PC-3 (cell line): ENCODE data around the gene IL32. TPM values are rescaled to one million over a fixed set of nuclear protein-coding genes. Genes with fewer than 3 reads are reported as not detected.

ENCODE experiments used
- ATAC-seq: fragments of 200-7000 bp; cut with Tn5 transposase; 2 replicates; pipeline ENCODE4 v1.9.1; 2020; ENCODE audit warnings: mild to moderate bottlenecking, moderate library complexity
- BruUV-seq: library from RNA; stranded (reverse); fragments of 400-500 nt; replicated peaks from 2 replicates; lab custom pipeline; 2021; lab: Mats Ljungman, UMichigan
- CTCF ChIA-PET: fragments of 300-600 bp; sonication (Branson Sonifier 250); formaldehyde crosslinking; loops from one replicate; lab custom pipeline; 2022; ENCODE audit warnings: antibody characterized with exemption; lab: Charles Lee
- POLR2A ChIA-PET: fragments of 300-600 bp; sonication (Branson Sonifier 250); formaldehyde crosslinking; loops from one replicate; lab custom pipeline; 2022; ENCODE audit warnings: antibody characterized with exemption; ENCODE audit not compliant: unreplicated experiment; lab: Charles Lee
- DNase-seq: peaks from one replicate; pipeline ENCODE4 v3.0.0-alpha.2; 2015
- H2AFZ ChIP-seq: fragments of 300-600 bp; sonication (generic); 2 replicates; pipeline ENCODE4 v1.6.0; 2016; ENCODE audit warnings: antibody characterized with exemption, low read length
- H3F3A ChIP-seq: fragments of 300-600 bp; sonication (generic); one replicate; pipeline ENCODE4 v1.6.0; 2017; ENCODE audit warnings: antibody characterized with exemption, low read length, control low read depth, mild to moderate bottlenecking; ENCODE audit not compliant: unreplicated experiment
- H3K27ac ChIP-seq: fragments of 300-600 bp; sonication (generic); 2 replicates; pipeline ENCODE4 v1.5.1; 2016; ENCODE audit warnings: mild to moderate bottlenecking, low read length
- H3K27me3 ChIP-seq: fragments of 300-600 bp; sonication (generic); 2 replicates; pipeline ENCODE4 v1.6.1; 2016; ENCODE audit warnings: low read length, mixed read lengths
- H3K36me3 ChIP-seq: fragments of 300-600 bp; sonication (generic); 2 replicates; pipeline ENCODE4 v1.6.1; 2016; ENCODE audit warnings: low read depth, mixed run types, low read length, mixed read lengths
- H3K4me1 ChIP-seq: fragments of 300-600 bp; sonication (generic); 2 replicates; pipeline ENCODE4 v1.5.1; 2016; ENCODE audit warnings: low read length; ENCODE audit not compliant: insufficient read depth
- H3K4me2 ChIP-seq: fragments of 300-600 bp; sonication (generic); 2 replicates; pipeline ENCODE4 v1.6.0; 2016; ENCODE audit warnings: low read length
- H3K4me3 ChIP-seq: fragments of 300-600 bp; sonication (generic); 2 replicates; pipeline ENCODE4 v1.5.1; 2016; ENCODE audit warnings: mild to moderate bottlenecking, low read length, mixed read lengths
- H3K79me2 ChIP-seq: fragments of 300-600 bp; sonication (generic); 2 replicates; pipeline ENCODE4 v1.6.1; 2017; ENCODE audit warnings: low read length, mixed read lengths
- H3K9ac ChIP-seq: fragments of 300-600 bp; sonication (generic); 2 replicates; pipeline ENCODE4 v1.6.0; 2016; ENCODE audit warnings: mild to moderate bottlenecking, low read length
- H3K9me2 ChIP-seq: fragments of 300-600 bp; sonication (generic); replicated peaks from 2 replicates; pipeline ENCODE4 v1.6.1; 2016; ENCODE audit warnings: mixed run types, low read length, mixed read lengths
- H3K9me3 ChIP-seq: fragments of 300-600 bp; sonication (generic); 2 replicates; pipeline ENCODE4 v1.6.1; 2016; ENCODE audit warnings: low read length, mixed read lengths
- H4K20me1 ChIP-seq: fragments of 300-600 bp; sonication (generic); 2 replicates; pipeline ENCODE4 v1.6.1; 2016; ENCODE audit warnings: low read length, mixed read lengths
- EZH2 ChIP-seq: fragments of 300-600 bp; sonication (generic); IDR thresholded peaks from one replicate; pipeline ENCODE4 v1.6.1; 2017; ENCODE audit warnings: antibody characterized with exemption, mild to moderate bottlenecking, low read length; ENCODE audit not compliant: unreplicated experiment
- EZH2phosphoT487 ChIP-seq: fragments of 300-600 bp; sonication (generic); IDR thresholded peaks from 2 replicates; pipeline ENCODE4 v1.6.1; 2018; ENCODE audit warnings: mild to moderate bottlenecking, antibody characterized with exemption, low read length, borderline replicate concordance
- intact Hi-C: fragments of 100-400 bp; cut with micrococcal nuclease; formaldehyde crosslinking; loops from 2 replicates; pipeline ENCODE4 v1.9.0; 2023
- total RNA-seq: library from RNA; depleted of rRNA; stranded (reverse); fragments of >200 nt; gene quantifications from 2 replicates; pipeline ENCODE4 v1.2.3, GENCODE V29; 2014
- TF ChIP-seq, protein P1 (sequence below): fragments of 300-600 bp; sonication (generic); conservative IDR thresholded peaks from 2 replicates; pipeline ENCODE4 v1.5.1; 2017; ENCODE audit warnings: antibody characterized with exemption, low read depth, mild to moderate bottlenecking, low read length

Gene IL32
- total RNA-seq, 1 experiment from 2014 or later: 8.8 TPM

DNA sequence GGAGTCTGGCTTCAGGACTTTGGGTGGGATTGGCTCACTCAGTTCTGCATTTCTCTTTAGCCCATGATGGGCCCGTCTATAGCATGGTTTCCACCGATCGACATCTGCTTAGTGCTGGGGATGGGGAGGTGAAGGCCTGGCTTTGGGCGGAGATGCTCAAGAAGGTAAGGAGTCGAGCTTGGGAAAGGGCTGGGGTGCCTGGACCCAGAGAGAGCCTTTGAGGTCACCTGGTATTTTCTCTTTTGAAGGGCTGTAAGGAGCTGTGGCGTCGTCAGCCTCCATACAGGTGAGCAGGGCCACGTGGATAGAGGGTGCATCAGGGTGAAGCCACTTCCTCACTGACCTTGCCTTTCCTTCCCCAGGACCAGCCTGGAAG is 39.4 kb upstream of the IL32 start:
- H3K36me3 ChIP-seq: peaks cover 10% of the 10 kb centered on the region
- intact Hi-C loops: no loop called here
- peaks cover 25% of the 10 kb centered on the region for H3K4me1 ChIP-seq
- H3K4me3 ChIP-seq: no peak overlapping the region
- no peaks in the 10 kb centered on the region for H3K9me2 ChIP-seq
- H3K4me2 ChIP-seq: no peak overlapping the region
- no peaks in the 10 kb centered on the region for H4K20me1 ChIP-seq
- H3K27ac ChIP-seq: no peak overlapping the region
- DNase-seq (no peak), ATAC-seq (no peak)
- no peaks in the 10 kb centered on the region for H3F3A ChIP-seq
- POLR2A ChIA-PET: no interaction called here
- no peaks in the 10 kb centered on the region for H3K27me3 ChIP-seq
- CTCF ChIA-PET: no interaction called here
- H3K79me2 ChIP-seq: peaks cover 12% of the 10 kb centered on the region
- BruUV-seq: no TSS peak
- TF ChIP-seq, protein P1, sequence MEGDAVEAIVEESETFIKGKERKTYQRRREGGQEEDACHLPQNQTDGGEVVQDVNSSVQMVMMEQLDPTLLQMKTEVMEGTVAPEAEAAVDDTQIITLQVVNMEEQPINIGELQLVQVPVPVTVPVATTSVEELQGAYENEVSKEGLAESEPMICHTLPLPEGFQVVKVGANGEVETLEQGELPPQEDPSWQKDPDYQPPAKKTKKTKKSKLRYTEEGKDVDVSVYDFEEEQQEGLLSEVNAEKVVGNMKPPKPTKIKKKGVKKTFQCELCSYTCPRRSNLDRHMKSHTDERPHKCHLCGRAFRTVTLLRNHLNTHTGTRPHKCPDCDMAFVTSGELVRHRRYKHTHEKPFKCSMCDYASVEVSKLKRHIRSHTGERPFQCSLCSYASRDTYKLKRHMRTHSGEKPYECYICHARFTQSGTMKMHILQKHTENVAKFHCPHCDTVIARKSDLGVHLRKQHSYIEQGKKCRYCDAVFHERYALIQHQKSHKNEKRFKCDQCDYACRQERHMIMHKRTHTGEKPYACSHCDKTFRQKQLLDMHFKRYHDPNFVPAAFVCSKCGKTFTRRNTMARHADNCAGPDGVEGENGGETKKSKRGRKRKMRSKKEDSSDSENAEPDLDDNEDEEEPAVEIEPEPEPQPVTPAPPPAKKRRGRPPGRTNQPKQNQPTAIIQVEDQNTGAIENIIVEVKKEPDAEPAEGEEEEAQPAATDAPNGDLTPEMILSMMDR: no peak
- TF ChIP-seq EZH2: no peak
- TF ChIP-seq EZH2phosphoT487: no peak
- no peak overlapping the region for H3K9ac ChIP-seq
- H2AFZ ChIP-seq: no peak overlapping the region
- H3K9me3 ChIP-seq: no peaks in the 10 kb centered on the region

DNA sequence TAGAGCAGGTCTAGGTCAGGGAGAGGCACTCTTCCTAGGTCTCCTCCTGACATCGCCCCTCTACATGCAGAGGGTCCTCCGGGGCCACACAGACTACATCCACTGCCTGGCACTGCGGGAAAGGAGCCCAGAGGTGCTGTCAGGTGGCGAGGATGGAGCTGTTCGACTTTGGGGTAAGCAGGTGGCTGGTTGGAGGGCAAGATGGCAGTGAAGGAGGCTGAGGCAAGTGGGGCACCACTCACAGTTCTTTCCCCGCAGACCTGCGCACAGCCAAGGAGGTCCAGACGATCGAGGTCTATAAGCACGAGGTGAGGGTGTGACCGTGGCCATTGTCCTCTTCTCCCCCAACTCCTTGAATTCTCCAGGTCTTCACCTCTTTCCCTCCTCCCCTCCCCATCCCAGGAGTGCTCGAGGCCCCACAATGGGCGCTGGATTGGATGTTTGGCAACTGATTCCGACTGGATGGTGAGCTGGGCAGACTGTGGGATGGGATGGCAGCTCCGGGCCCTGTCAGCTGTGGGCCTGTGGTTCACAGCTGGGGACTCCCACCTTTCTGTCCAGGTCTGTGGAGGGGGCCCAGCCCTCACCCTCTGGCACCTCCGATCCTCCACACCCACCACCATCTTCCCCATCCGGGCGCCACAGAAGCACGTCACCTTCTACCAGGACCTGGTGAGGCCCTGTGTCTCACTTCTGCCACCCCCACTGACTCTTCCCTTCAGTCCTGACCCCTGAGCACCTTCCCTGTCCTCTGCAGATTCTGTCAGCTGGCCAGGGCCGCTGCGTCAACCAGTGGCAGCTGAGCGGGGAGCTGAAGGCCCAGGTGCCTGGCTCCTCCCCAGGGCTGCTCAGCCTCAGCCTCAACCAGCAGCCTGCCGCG is 38.6 kb upstream of the IL32 start:
- ATAC-seq (no peak), DNase-seq (no peak)
- intact Hi-C loops: no loop called here
- H3K27me3 ChIP-seq: no peaks in the 10 kb centered on the region
- peaks cover 3% of the 10 kb centered on the region for H3K79me2 ChIP-seq
- no peak for TF ChIP-seq EZH2phosphoT487
- H3K4me2 ChIP-seq: no peak overlapping the region
- H4K20me1 ChIP-seq: no peaks in the 10 kb centered on the region
- peaks cover 3% of the 10 kb centered on the region; the same call in 1 of the 2 replicates for H3K36me3 ChIP-seq
- H3F3A ChIP-seq: no peaks in the 10 kb centered on the region
- peaks cover 32% of the 10 kb centered on the region for H3K4me1 ChIP-seq
- POLR2A ChIA-PET: no interaction called here
- no peak overlapping the region for H2AFZ ChIP-seq
- H3K4me3 ChIP-seq: no peak overlapping the region
- no peaks in the 10 kb centered on the region for H3K9me3 ChIP-seq
- CTCF ChIA-PET: interaction anchor here (0.6 kb wide), 1 partner anchor 525 kb away, joined by 12 read pairs; no protein-coding TSS in a partner anchor
- BruUV-seq: no TSS peak
- H3K9ac ChIP-seq: no peak overlapping the region
- no peaks in the 10 kb centered on the region for H3K9me2 ChIP-seq
- H3K27ac ChIP-seq: no peak overlapping the region

GRCh38 chr16:3027489-3027795 is 38.0 kb upstream of the IL32 start:
- H3K4me2 ChIP-seq: peak overlapping the region; percentile 68
- CTCF ChIA-PET: interaction anchor here (0.6 to 1.2 kb wide), 3 partner anchors 23 to 526 kb away, joined by 3 to 14 read pairs (median 12); no protein-coding TSS in a partner anchor
- H4K20me1 ChIP-seq: no peaks in the 10 kb centered on the region

More at GRCh38 chr16:3027489-3027795, 38.0 kb upstream of the IL32 start:
- no peak overlapping the region for H3K27ac ChIP-seq
- H3K79me2 ChIP-seq: no peaks in the 10 kb centered on the region
- no peak overlapping the region for H3K4me3 ChIP-seq
- ATAC-seq (no peak), DNase-seq (no peak)
- no peak overlapping the region for H2AFZ ChIP-seq
- POLR2A ChIA-PET: interaction anchor here (1.2 kb wide), 1 partner anchor 7 kb away, joined by 11 read pairs; the partner anchor contains the start of gene TNFRSF12A
- no peak for TF ChIP-seq EZH2phosphoT487
- TF ChIP-seq, protein P1: no peak
- no peak for TF ChIP-seq EZH2
- no peak overlapping the region for H3K9ac ChIP-seq
- no peaks in the 10 kb centered on the region for H3F3A ChIP-seq
- no peaks in the 10 kb centered on the region for H3K9me2 ChIP-seq
- H3K4me1 ChIP-seq: peaks cover 34% of the 10 kb centered on the region
- BruUV-seq: no TSS peak
- intact Hi-C loops: no loop called here
- no peaks in the 10 kb centered on the region for H3K27me3 ChIP-seq
- H3K9me3 ChIP-seq: no peaks in the 10 kb centered on the region
- no peaks in the 10 kb centered on the region for H3K36me3 ChIP-seq
